ENCODE data around the gene METTL21C. TPM values are rescaled to one million over a fixed set of nuclear protein-coding genes. Genes with fewer than 3 reads are reported as not detected.

Gene METTL21C
- total and polyA plus RNA-seq, 3 donors from 2014 or later, result 0.25 to 1.8 TPM; not detected in 1

DNA sequence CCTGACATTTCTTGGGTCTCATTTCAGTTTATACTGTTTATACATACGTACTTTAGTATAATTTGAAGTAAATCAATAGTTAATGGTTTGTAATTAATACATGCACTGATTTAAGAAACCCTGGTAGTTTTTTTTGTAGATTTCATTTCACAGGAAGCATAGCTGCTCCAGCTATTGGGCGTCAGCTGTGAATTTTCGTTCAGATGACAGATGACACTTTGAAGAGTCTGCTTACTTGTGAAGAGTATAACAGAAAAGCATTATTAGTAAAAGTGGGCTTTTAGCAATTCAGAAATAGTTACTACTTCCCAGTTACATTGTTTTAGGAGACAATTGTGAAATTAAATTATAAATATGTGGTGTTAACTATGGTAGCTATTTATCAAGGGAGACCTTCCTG lies 44.4 kb downstream of the METTL21C start:
- TF ChIP-seq, protein P1, sequence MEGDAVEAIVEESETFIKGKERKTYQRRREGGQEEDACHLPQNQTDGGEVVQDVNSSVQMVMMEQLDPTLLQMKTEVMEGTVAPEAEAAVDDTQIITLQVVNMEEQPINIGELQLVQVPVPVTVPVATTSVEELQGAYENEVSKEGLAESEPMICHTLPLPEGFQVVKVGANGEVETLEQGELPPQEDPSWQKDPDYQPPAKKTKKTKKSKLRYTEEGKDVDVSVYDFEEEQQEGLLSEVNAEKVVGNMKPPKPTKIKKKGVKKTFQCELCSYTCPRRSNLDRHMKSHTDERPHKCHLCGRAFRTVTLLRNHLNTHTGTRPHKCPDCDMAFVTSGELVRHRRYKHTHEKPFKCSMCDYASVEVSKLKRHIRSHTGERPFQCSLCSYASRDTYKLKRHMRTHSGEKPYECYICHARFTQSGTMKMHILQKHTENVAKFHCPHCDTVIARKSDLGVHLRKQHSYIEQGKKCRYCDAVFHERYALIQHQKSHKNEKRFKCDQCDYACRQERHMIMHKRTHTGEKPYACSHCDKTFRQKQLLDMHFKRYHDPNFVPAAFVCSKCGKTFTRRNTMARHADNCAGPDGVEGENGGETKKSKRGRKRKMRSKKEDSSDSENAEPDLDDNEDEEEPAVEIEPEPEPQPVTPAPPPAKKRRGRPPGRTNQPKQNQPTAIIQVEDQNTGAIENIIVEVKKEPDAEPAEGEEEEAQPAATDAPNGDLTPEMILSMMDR (IDR thresholded peaks at IDR 0.05), result no peak
- TF ChIP-seq POLR2A (IDR thresholded peaks at IDR 0.05), result no peak
- H3K4me3 ChIP-seq, result no peak overlapping the region
- no peaks in the 10 kb centered on the region for H3K27me3 ChIP-seq
- no peaks in the 10 kb centered on the region for H3K4me1 ChIP-seq
- no peaks in the 10 kb centered on the region for H3K36me3 ChIP-seq (ENCODE audit: low read depth, missing control alignments)
- H3K9me3 ChIP-seq, result no peaks in the 10 kb centered on the region
- 94 to 96% methylated on average over 3 of the region's 3 CpGs for WGBS, 2 donors
- H3K27ac ChIP-seq, result no peak overlapping the region
- intact Hi-C loops (cut with DNase I; ENCODE audit: low total_unique reads), result no loop called here
- no peak for DNase-seq

DNA sequence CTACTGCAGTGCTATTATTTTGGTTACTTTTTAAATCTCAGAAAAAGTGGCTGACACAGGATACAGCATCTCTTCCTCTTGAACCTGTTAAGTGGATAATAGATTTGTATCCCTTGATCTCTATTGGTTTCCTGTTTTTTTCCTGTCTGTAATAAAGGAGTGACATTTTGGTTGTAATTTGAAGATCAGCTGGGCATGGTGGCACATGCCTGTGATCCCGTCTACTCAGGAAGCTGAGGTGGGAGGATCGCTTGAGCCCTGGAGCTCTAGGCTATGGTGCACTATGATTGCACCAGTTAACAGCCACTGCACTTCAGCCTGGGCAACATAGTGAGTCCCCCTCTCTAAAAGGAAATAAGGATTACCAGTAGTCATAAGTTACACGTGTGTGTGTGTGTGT lies 46.8 kb downstream of the METTL21C start:
- intact Hi-C loops (cut with DNase I; ENCODE audit: low total_unique reads), result no loop called here
- Histone ChIP-seq H3K27me3 (no peaks in the 10 kb centered on the region), H3K4me3 (no peak overlapping the region), H3K27ac (no peak overlapping the region), H3K4me1 (no peaks in the 10 kb centered on the region), H3K36me3 (ENCODE audit: low read depth, missing control alignments) (no peaks in the 10 kb centered on the region), H3K9me3 (no peaks in the 10 kb centered on the region)
- 85 to 100% methylated on average over 3 of the region's 3 CpGs for WGBS, 2 donors
- no peak for DNase-seq
- no peak for TF ChIP-seq POLR2A (IDR thresholded peaks at IDR 0.05)
- TF ChIP-seq, protein P1 (IDR thresholded peaks at IDR 0.05), result no peak

DNA sequence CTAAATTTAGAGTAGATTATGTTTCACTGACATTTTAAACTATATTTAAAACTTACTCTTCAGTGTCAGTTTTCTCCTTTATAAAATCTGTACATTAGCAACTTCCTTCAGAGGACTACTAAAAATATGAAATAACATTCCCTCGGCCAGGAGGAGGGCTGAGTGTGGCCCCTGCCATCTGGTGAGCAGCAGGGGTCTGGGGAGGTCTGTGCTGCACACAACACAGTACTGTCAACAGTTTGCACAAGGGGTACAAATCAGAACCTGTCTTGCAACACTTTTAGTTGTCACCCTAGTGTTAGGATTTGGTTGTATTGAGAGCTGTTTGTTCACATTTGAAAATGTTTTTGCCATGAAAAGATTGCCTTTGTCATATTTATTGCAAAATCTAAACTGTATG lies 49.1 kb downstream of the METTL21C start:
- no peak for DNase-seq
- Histone ChIP-seq H3K36me3 (ENCODE audit: low read depth, missing control alignments) (no peaks in the 10 kb centered on the region), H3K4me3 (no peak overlapping the region), H3K27me3 (no peaks in the 10 kb centered on the region), H3K4me1 (no peaks in the 10 kb centered on the region), H3K9me3 (no peaks in the 10 kb centered on the region), H3K27ac (no peak overlapping the region)
- intact Hi-C loops (cut with DNase I; ENCODE audit: low total_unique reads), result no loop called here
- TF ChIP-seq POLR2A (IDR thresholded peaks at IDR 0.05), result no peak
- TF ChIP-seq, protein P1 (IDR thresholded peaks at IDR 0.05), result no peak
- 80 to 85% methylated on average over 1 of the region's 1 CpG for WGBS, 2 donors

DNA sequence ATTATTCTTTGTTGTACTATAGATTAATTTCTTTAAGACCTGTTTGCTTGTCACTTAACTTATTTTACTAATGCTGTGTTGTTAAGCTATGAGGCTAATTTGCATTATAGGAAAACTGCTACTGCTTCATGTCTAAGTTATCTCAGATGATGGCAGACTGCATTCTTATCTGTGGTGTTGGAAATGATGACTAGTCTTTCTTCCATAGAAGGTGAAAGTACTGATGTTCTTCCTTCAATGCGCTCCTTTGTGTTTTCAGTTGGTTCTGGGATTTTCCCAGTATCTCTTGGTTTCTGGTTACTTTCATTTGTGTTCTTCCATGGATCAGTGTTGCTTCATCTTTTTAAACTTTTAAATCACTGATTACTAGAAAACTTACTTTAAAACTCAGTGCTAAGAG lies 51.2 kb downstream of the METTL21C start:
- no peak for TF ChIP-seq POLR2A (IDR thresholded peaks at IDR 0.05)
- TF ChIP-seq, protein P1 (IDR thresholded peaks at IDR 0.05), result no peak
- 86 to 97% methylated on average over 1 of the region's 1 CpG for WGBS, 2 donors
- Histone ChIP-seq H3K4me1 (no peaks in the 10 kb centered on the region), H3K27ac (no peak overlapping the region), H3K9me3 (no peaks in the 10 kb centered on the region), H3K4me3 (no peak overlapping the region), H3K36me3 (ENCODE audit: low read depth, missing control alignments) (no peaks in the 10 kb centered on the region), H3K27me3 (no peaks in the 10 kb centered on the region)
- intact Hi-C loops (cut with DNase I; ENCODE audit: low total_unique reads), result no loop called here
- DNase-seq, result no peak

DNA sequence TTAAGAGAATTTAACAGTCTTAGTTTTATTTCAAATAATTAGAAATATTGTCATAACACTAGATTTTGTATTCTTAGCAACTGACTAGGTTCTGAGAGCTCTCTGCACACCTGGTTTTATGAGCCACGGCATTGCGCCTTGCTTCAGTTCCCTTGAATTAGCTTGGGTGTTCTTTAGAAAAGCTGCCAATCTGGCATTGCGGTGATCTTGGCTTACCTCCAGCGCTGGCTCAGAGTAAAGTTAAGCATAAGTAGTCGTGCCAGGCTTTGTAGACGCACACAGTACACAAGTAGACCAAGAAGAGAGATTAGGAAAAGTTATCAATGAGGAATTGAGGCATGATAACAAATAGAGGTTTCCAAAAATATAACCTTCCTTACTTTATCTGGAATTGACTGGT lies 52.4 kb downstream of the METTL21C start:
- no peaks in the 10 kb centered on the region for H3K4me1 ChIP-seq
- H3K9me3 ChIP-seq, result no peaks in the 10 kb centered on the region
- H3K27me3 ChIP-seq, result no peaks in the 10 kb centered on the region
- no peak overlapping the region for H3K27ac ChIP-seq
- 72 to 84% methylated on average over 6 of the region's 6 CpGs for WGBS, 2 donors
- no peaks in the 10 kb centered on the region for H3K36me3 ChIP-seq (ENCODE audit: low read depth, missing control alignments)
- TF ChIP-seq, protein P1 (IDR thresholded peaks at IDR 0.05), result no peak
- TF ChIP-seq POLR2A (IDR thresholded peaks at IDR 0.05), result no peak
- DNase-seq, result peak; percentile 22
- H3K4me3 ChIP-seq, result no peak overlapping the region
- intact Hi-C loops (cut with DNase I; ENCODE audit: low total_unique reads), result no loop called here
